ENCODE results near the gene NECAB3. TPM values are rescaled to one million over a fixed set of nuclear protein-coding genes. Genes with fewer than 3 reads are reported as not detected.

Gene NECAB3
- total and polyA plus RNA-seq, 2 of the 4 experiments (the other 2 are of a cell fraction) = 8.6 to 28.4 TPM

DNA sequence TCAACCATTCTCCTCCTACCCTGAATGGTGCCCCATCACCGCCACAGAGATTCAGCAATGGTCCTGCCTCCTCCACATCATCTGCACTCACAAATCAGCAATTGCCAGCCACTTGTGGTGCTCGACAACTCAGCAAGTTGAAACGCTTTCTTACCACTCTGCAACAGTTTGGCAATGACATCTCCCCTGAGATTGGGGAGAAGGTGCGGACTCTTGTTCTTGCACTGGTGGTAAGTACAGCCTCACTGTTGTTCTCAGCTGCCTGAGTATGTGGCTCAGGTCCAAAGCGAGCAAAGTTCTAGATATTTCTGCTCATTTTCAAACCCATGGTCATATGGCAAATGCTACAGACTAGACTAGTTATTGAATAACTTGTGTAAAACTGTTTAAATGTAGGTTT, 63.1 kb downstream of the NECAB3 start:
- H3K79me1 ChIP-seq (ENCODE audit: low read depth in 1 of 2, low read length in 2 of 2) = peaks cover 0 to 3% of the 10 kb centered on the region in 2 experiments; a peak in 1 of 4 replicates
- DNase-seq (no peak), ATAC-seq (ENCODE audit: low read depth) (no peak)
- no peak overlapping the region for H3K4me2 ChIP-seq (ENCODE audit: low read depth, low read length)
- no peak overlapping the region for H2AK5ac ChIP-seq (ENCODE audit: low read depth, low read length)
- peaks cover 6% of the 10 kb centered on the region; the same call in 1 of the 2 replicates for H3K9me1 ChIP-seq (ENCODE audit: insufficient read depth, low read length)
- no peaks in the 10 kb centered on the region for H3K4me1 ChIP-seq (ENCODE audit: control insufficient read depth, insufficient read depth, low read length)
- H3K23ac ChIP-seq (ENCODE audit: low read depth, low read length) = no peak overlapping the region
- no peaks in the 10 kb centered on the region for H4K20me1 ChIP-seq (ENCODE audit: insufficient read depth, low read length)
- no peak overlapping the region for H3K9ac ChIP-seq (ENCODE audit: low read depth, low read length)
- 80% methylated on average over 1 of the region's 5 CpGs; no CpG with 5 or more reads in 1 of the 2 experiments for WGBS, 2 experiments (ENCODE audit: extremely low coverage in 2 of 2, insufficient read length in 1 of 2)
- peaks cover 31% of the 10 kb centered on the region for H3K36me3 ChIP-seq (ENCODE audit: control insufficient read depth, insufficient read depth, low read length)
- intact Hi-C loops (cut with micrococcal nuclease) (no loop called here), dilution Hi-C loops (cut with HindIII; ENCODE audit: low sequenced_read_pairs, unreplicated experiment) (no loop called here), in situ Hi-C loops (cut with MboI; ENCODE audit: low sequenced_read_pairs) (no loop called here)
- H3K56ac ChIP-seq (ENCODE audit: extremely low read depth, insufficient read depth, low read length) = no peak overlapping the region
- H2BK15ac ChIP-seq (ENCODE audit: low read depth, low read length) = no peak overlapping the region
- H4K8ac ChIP-seq (ENCODE audit: low read depth in 2 of 2, low read length in 2 of 2) = no peak overlapping the region
- no peak overlapping the region for H2AFZ ChIP-seq (replicated peaks; ENCODE audit: low read length, poor library complexity)
- CTCF ChIA-PET = no interaction called here
- H3K18ac ChIP-seq (ENCODE audit: low read depth, low read length) = no peak overlapping the region
- no peak overlapping the region for H3K4ac ChIP-seq (ENCODE audit: low read depth, low read length)
- no peak overlapping the region for H2AK9ac ChIP-seq (replicated peaks; ENCODE audit: low read depth, low read length, poor library complexity)
- H2BK20ac ChIP-seq (ENCODE audit: low read depth, low read length) = no peak overlapping the region
- POLR2A ChIA-PET (ENCODE audit: unreplicated experiment) = no interaction called here
- H3K14ac ChIP-seq (replicated peaks; ENCODE audit: low read depth, low read length) = no peak overlapping the region
- H2BK5ac ChIP-seq (ENCODE audit: low read depth, low read length, poor library complexity, severe bottlenecking) = no peak overlapping the region
- no TSS peak for BruUV-seq (replicated peaks)
- H4K5ac ChIP-seq (ENCODE audit: low read depth, low read length) = no peak overlapping the region
- no peaks in the 10 kb centered on the region for H3K9me3 ChIP-seq (ENCODE audit: control insufficient read depth, insufficient read depth, low read length)
- H2BK120ac ChIP-seq (ENCODE audit: low read depth, low read length) = no peak overlapping the region
- no peak overlapping the region for H3K4me3 ChIP-seq (ENCODE audit: insufficient read depth, low read depth, low read length)
- H4K91ac ChIP-seq (ENCODE audit: insufficient read depth, low read depth, low read length) = no peak overlapping the region
- no peaks in the 10 kb centered on the region for H3K27me3 ChIP-seq (ENCODE audit: control insufficient read depth, insufficient read depth, low read length)
- TF ChIP-seq SMC3 (IDR thresholded peaks at IDR 0.05; ENCODE audit: low read depth, low read length) (no peak), RFX5 (IDR thresholded peaks at IDR 0.05; ENCODE audit: low read depth, low read length) (no peak), POLR2A (IDR thresholded peaks at IDR 0.05; ENCODE audit: low read depth, low read length) (no peak), CEBPB (IDR thresholded peaks at IDR 0.05; ENCODE audit: low read depth, low read length) (no peak), MAFK (IDR thresholded peaks at IDR 0.05; ENCODE audit: low read depth, low read length) (no peak), RAD21 (IDR thresholded peaks at IDR 0.05; ENCODE audit: low read length) (no peak), MAZ (IDR thresholded peaks at IDR 0.05; ENCODE audit: borderline replicate concordance, low read depth, low read length) (no peak), CHD1 (IDR thresholded peaks at IDR 0.05; ENCODE audit: low read depth, low read length) (no peak), FOS (IDR thresholded peaks at IDR 0.05; ENCODE audit: low read depth, low read length) (no peak)
- TF ChIP-seq, protein P1, sequence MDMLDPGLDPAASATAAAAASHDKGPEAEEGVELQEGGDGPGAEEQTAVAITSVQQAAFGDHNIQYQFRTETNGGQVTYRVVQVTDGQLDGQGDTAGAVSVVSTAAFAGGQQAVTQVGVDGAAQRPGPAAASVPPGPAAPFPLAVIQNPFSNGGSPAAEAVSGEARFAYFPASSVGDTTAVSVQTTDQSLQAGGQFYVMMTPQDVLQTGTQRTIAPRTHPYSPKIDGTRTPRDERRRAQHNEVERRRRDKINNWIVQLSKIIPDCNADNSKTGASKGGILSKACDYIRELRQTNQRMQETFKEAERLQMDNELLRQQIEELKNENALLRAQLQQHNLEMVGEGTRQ (IDR thresholded peaks at IDR 0.05; ENCODE audit: low read depth, low read length) = no peak
- TF ChIP-seq, protein P2, sequence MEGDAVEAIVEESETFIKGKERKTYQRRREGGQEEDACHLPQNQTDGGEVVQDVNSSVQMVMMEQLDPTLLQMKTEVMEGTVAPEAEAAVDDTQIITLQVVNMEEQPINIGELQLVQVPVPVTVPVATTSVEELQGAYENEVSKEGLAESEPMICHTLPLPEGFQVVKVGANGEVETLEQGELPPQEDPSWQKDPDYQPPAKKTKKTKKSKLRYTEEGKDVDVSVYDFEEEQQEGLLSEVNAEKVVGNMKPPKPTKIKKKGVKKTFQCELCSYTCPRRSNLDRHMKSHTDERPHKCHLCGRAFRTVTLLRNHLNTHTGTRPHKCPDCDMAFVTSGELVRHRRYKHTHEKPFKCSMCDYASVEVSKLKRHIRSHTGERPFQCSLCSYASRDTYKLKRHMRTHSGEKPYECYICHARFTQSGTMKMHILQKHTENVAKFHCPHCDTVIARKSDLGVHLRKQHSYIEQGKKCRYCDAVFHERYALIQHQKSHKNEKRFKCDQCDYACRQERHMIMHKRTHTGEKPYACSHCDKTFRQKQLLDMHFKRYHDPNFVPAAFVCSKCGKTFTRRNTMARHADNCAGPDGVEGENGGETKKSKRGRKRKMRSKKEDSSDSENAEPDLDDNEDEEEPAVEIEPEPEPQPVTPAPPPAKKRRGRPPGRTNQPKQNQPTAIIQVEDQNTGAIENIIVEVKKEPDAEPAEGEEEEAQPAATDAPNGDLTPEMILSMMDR (conservative IDR thresholded peaks at IDR 0.05; ENCODE audit: low read depth, low read length) = no peak
- TF ChIP-seq, protein P3, sequence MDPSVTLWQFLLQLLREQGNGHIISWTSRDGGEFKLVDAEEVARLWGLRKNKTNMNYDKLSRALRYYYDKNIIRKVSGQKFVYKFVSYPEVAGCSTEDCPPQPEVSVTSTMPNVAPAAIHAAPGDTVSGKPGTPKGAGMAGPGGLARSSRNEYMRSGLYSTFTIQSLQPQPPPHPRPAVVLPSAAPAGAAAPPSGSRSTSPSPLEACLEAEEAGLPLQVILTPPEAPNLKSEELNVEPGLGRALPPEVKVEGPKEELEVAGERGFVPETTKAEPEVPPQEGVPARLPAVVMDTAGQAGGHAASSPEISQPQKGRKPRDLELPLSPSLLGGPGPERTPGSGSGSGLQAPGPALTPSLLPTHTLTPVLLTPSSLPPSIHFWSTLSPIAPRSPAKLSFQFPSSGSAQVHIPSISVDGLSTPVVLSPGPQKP (IDR thresholded peaks at IDR 0.05; ENCODE audit: borderline replicate concordance, low read depth, low read length) = no peak
- H3K27ac ChIP-seq (ENCODE audit: insufficient read depth, low read length) = no peak overlapping the region

Measured in IMR-90 (cell line).